A549 (cell line): Measurements from ENCODE around the gene TCP11. TPM values are rescaled to one million over a fixed set of nuclear protein-coding genes. Genes with fewer than 3 reads are reported as not detected.

Experiments used
- ATAC-seq, 2 experiments: fragments of 200-7000 bp in 1 of 2; fragments of >200 bp in 1 of 2; cut with Nextera tagmentation in 1 of 2; cut with Tn5 transposase in 1 of 2; 3 replicates each; pipeline versions ENCODE4 v1.8.0 to v1.9.1; 2018 to 2020; ENCODE audit warnings: mild to moderate bottlenecking in 1 of 2, moderate library complexity in 1 of 2
- CTCF ChIA-PET: fragments of 300-600 bp; sonication (Branson Sonifier 250); formaldehyde crosslinking; extraction: SDS; loops from one replicate; lab custom pipeline; 2021; ENCODE audit warnings: antibody characterized with exemption, inconsistent platforms; lab: Yijun Ruan, JAX
- POLR2A ChIA-PET: fragments of 350-600 bp; formaldehyde crosslinking; extraction: SDS; loops from one replicate; lab custom pipeline; 2021; ENCODE audit warnings: antibody characterized with exemption, inconsistent platforms; lab: Yijun Ruan, JAX
- DNase-seq, 2 experiments: peaks; one replicate each; pipeline versions ENCODE4 v3.0.0 to v3.0.0-alpha.2; 2011 to 2016; ENCODE audit warnings: low read depth in 1 of 2, low spot score in 1 of 2
- FAIRE-seq: peaks from 2 replicates; lab custom pipeline; 2011; peaks lifted over from hg19 to GRCh38; lab: Jason Lieb, UNC
- H3K27ac ChIP-seq, 2 experiments: fragments of >200 bp; sonication (Bioruptor Twin); formaldehyde crosslinking; 3 replicates each; pipeline ENCODE4 v1.5.1; 2016 to 2017
- H3K4me1 ChIP-seq: fragments of >200 bp; sonication (Bioruptor Twin); formaldehyde crosslinking; 3 replicates; pipeline ENCODE4 v1.6.1; 2016
- H3K4me2 ChIP-seq: fragments of >200 bp; sonication (Bioruptor Twin); formaldehyde crosslinking; 3 replicates; pipeline ENCODE4 v1.6.1; 2016
- H3K4me3 ChIP-seq: fragments of >200 bp; sonication (Bioruptor Twin); formaldehyde crosslinking; 3 replicates; pipeline ENCODE4 v1.5.1; 2016
- H3K9me3 ChIP-seq: fragments of >200 bp; sonication (Bioruptor Twin); formaldehyde crosslinking; 3 replicates; pipeline ENCODE4 v1.6.1; 2016
- BCL3 ChIP-seq: fragments of >200 bp; sonication (Bioruptor Twin); formaldehyde crosslinking; IDR thresholded peaks from 3 replicates; pipeline ENCODE4 v1.6.1; 2016
- CEBPB ChIP-seq, 2 experiments: fragments of >200 bp in 1 of 2; sonication (Bioruptor Twin) in 1 of 2; formaldehyde crosslinking in 1 of 2; IDR thresholded peaks; 2 replicates each; pipeline ENCODE4 v1.6.1; 2012 to 2016
- E2F6 ChIP-seq: IDR thresholded peaks from 2 replicates; pipeline ENCODE4 v1.6.1; 2012; ENCODE audit warnings: low read depth, borderline replicate concordance
- EHF ChIP-seq: fragments of 250-450 bp; sonication (Bioruptor Pico); IDR thresholded peaks from 2 replicates; pipeline ENCODE4 v1.5.0; 2020; ENCODE audit warnings: mild to moderate bottlenecking
- EHMT2 ChIP-seq: fragments of 200-600 bp; sonication (generic); IDR thresholded peaks from 2 replicates; pipeline ENCODE4 v1.6.1; 2016; ENCODE audit warnings: antibody characterized with exemption, low read depth, mild to moderate bottlenecking, moderate library complexity
- ELK1 ChIP-seq: fragments of 150-350 bp; IDR thresholded peaks from 2 replicates; pipeline ENCODE4 v1.6.1; 2014; ENCODE audit warnings: low read depth, mild to moderate bottlenecking, low read length
- ESRRA ChIP-seq: fragments of 150-350 bp; IDR thresholded peaks from 2 replicates; pipeline ENCODE4 v1.6.1; 2014; ENCODE audit warnings: mild to moderate bottlenecking, low read length, borderline replicate concordance
- HES2 ChIP-seq: fragments of >200 bp; sonication (Bioruptor Twin); formaldehyde crosslinking; IDR thresholded peaks from 2 replicates; pipeline ENCODE4 v1.6.1; 2016
- HOXB13 ChIP-seq: fragments of 250-450 bp; sonication (Bioruptor Pico); IDR thresholded peaks from 2 replicates; pipeline ENCODE4 v1.5.0; 2020; ENCODE audit warnings: low read depth, mild to moderate bottlenecking, moderate library complexity
- HOXB5 ChIP-seq: fragments of 250-450 bp; sonication (Bioruptor Pico); IDR thresholded peaks from 2 replicates; pipeline ENCODE4 v1.5.0; 2020; ENCODE audit warnings: mild to moderate bottlenecking, moderate library complexity
- KDM1A ChIP-seq: fragments of 200-600 bp; sonication (generic); IDR thresholded peaks from 2 replicates; pipeline ENCODE4 v1.6.1; 2016; ENCODE audit warnings: low read depth, mild to moderate bottlenecking
- MAX ChIP-seq: IDR thresholded peaks from 2 replicates; pipeline ENCODE4 v1.6.1; 2012
- PBX3 ChIP-seq: IDR thresholded peaks from 2 replicates; pipeline ENCODE4 v1.6.1; 2012
- POLR2A ChIP-seq: IDR thresholded peaks from 2 replicates; pipeline ENCODE4 v1.6.1; 2012; ENCODE audit warnings: mild to moderate bottlenecking, low read length
- RARB ChIP-seq: fragments of 250-450 bp; sonication (Bioruptor Pico); IDR thresholded peaks from 2 replicates; pipeline ENCODE4 v1.8.0; 2021; ENCODE audit warnings: mild to moderate bottlenecking, moderate library complexity
- RCOR1 ChIP-seq: fragments of 150-350 bp; IDR thresholded peaks from 2 replicates; pipeline ENCODE4 v1.6.1; 2014; ENCODE audit warnings: antibody characterized with exemption, low read length, low read depth
- RFX5 ChIP-seq: fragments of 450-650 bp; IDR thresholded peaks from 2 replicates; pipeline ENCODE4 v1.7.1; 2014; ENCODE audit warnings: antibody characterized with exemption, mild to moderate bottlenecking, moderate library complexity
- SMC3 ChIP-seq: fragments of >200 bp; sonication (Bioruptor Twin); formaldehyde crosslinking; IDR thresholded peaks from 3 replicates; pipeline ENCODE4 v1.6.1; 2018; ENCODE audit warnings: inconsistent platforms
- TFCP2L1 ChIP-seq: fragments of 250-450 bp; sonication (Bioruptor Pico); IDR thresholded peaks from 2 replicates; pipeline ENCODE4 v1.5.0; 2021; ENCODE audit warnings: mild to moderate bottlenecking
- USF2 ChIP-seq: fragments of 450-650 bp; IDR thresholded peaks from 2 replicates; pipeline ENCODE4 v1.6.1; 2014; ENCODE audit warnings: antibody characterized with exemption
- ZNF302 ChIP-seq: fragments of 250-450 bp; sonication (Bioruptor Pico); IDR thresholded peaks from 2 replicates; pipeline ENCODE4 v1.9.0; 2021; ENCODE audit warnings: inconsistent platforms, mild to moderate bottlenecking, moderate library complexity
- ZSCAN20 ChIP-seq: fragments of 250-450 bp; sonication (Bioruptor Pico); IDR thresholded peaks from 2 replicates; pipeline ENCODE4 v1.8.0; 2022; ENCODE audit warnings: mild to moderate bottlenecking, moderate library complexity
- WGBS: methylation state at CpG from one replicate; pipeline ENCODE4 v1.1.6; 2017; ENCODE audit errors: missing lambda C conversion rate; 5-methylcytosine and 5-hydroxymethylcytosine counted together
- polyA plus RNA-seq, 4 experiments: library from polyadenylated mRNA; depleted of rRNA in 3 of 4; stranded (reverse); fragments of >200 nt; fragmentation: RNase III in 1 of 4; extraction: RNeasy Plus Mini Kit Qiagen cat#74134 plus additional on column Dnase treatment in 1 of 4; gene quantifications; 2 replicates in 3 of 4; 3 replicates in 1 of 4; pipeline ENCODE4 v1.2.3, GENCODE V29; 2011 to 2017

Gene TCP11
- polyA plus RNA-seq, 2 of the 4 experiments (the other 2 are of a cell fraction), result 0.06 TPM; not detected in 1

- 79% methylated on average over 9 of the region's 13 CpGs for WGBS
- H3K4me1 ChIP-seq, result no peaks in the 10 kb centered on the region
- no peak for DNase-seq
- CTCF ChIA-PET, result no interaction called here
- H3K4me2 ChIP-seq, result no peak overlapping the region
- no peak for ATAC-seq
- no peak for TF ChIP-seq TFCP2L1 (CRISPR knock-in tag)
- TF ChIP-seq RFX5, result no peak
- TF ChIP-seq POLR2A, result no peak
- TF ChIP-seq KDM1A, result no peak
- TF ChIP-seq ZNF302 (CRISPR knock-in tag), result no peak
- no peak for TF ChIP-seq MAX
- TF ChIP-seq ZSCAN20, result no peak
- TF ChIP-seq EHF (CRISPR knock-in tag), result no peak
- no peak for TF ChIP-seq USF2
- no peak for TF ChIP-seq HOXB13 (CRISPR knock-in tag)
- TF ChIP-seq E2F6, result no peak
- no peak for TF ChIP-seq SMC3
- TF ChIP-seq HOXB5 (CRISPR knock-in tag), result no peak
- TF ChIP-seq, all 56 proteins: peak for 0
- POLR2A ChIA-PET, result no interaction called here
- Histone ChIP-seq H3K27ac (no peak overlapping the region), H3K4me3 (no peak overlapping the region), H3K9me3 (no peaks in the 10 kb centered on the region)
- FAIRE-seq, result no peak
Measured at GRCh38 chr6:35080016-35080680, 61.0 kb downstream of the TCP11 start.

GRCh38 chr6:35079311-35080000, 61.7 kb downstream of the TCP11 start:
- Histone ChIP-seq H3K4me3 (no peak overlapping the region), H3K9me3 (no peaks in the 10 kb centered on the region), H3K4me1 (no peaks in the 10 kb centered on the region), H3K4me2 (no peak overlapping the region)
- WGBS, result 79% methylated on average over 12 of the region's 23 CpGs
- CTCF ChIA-PET, result no interaction called here
- POLR2A ChIA-PET, result no interaction called here
- DNase-seq, result no peak
- FAIRE-seq, result no peak
- no peak for ATAC-seq
- TF ChIP-seq CEBPB (IDR thresholded peaks at IDR 0.05), result no peak
- TF ChIP-seq, all 56 proteins: peak for 0
- no peak overlapping the region for H3K27ac ChIP-seq

- Histone ChIP-seq H3K4me2 (no peak overlapping the region), H3K4me3 (no peak overlapping the region), H3K27ac (no peak overlapping the region), H3K9me3 (no peaks in the 10 kb centered on the region), H3K4me1 (no peaks in the 10 kb centered on the region)
- no peak for TF ChIP-seq PBX3
- TF ChIP-seq RCOR1, result no peak
- TF ChIP-seq KDM1A, result no peak
- TF ChIP-seq EHMT2, result no peak
- no peak for TF ChIP-seq TFCP2L1 (CRISPR knock-in tag)
- no peak for TF ChIP-seq RARB (CRISPR knock-in tag)
- TF ChIP-seq ELK1, result no peak
- TF ChIP-seq HES2, result no peak
- no peak for TF ChIP-seq BCL3
- no peak for TF ChIP-seq ESRRA
- DNase-seq (no peak), FAIRE-seq (no peak), ATAC-seq (no peak)
- POLR2A ChIA-PET, result no interaction called here
- CTCF ChIA-PET, result no interaction called here
- 87% methylated on average over 8 of the region's 11 CpGs for WGBS
Measured at GRCh38 chr6:35078896-35079295, 62.2 kb downstream of the TCP11 start.
